ENCODE results near the gene ZNF280A.

ZNF280A gene

DNA sequence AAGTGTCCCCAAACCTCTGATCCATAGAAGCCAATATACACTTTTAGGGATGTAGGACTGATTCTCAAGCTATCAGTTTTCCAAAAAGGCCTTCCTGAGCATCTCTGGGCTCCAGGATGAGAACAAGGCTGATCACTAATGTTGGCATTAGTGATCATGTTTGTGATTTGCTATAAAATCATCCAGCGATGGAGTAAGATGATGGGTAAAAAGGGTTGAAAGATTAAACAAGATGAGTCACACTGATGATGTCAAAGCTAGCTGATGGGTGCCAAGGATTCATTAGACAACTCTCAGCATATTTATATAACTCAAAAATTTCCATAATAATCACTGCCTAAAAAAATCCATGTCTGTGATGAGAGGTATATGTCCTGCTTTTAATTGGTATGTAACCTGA is 54.3 kb downstream of the ZNF280A start:
- DNase-seq: no peak

DNA sequence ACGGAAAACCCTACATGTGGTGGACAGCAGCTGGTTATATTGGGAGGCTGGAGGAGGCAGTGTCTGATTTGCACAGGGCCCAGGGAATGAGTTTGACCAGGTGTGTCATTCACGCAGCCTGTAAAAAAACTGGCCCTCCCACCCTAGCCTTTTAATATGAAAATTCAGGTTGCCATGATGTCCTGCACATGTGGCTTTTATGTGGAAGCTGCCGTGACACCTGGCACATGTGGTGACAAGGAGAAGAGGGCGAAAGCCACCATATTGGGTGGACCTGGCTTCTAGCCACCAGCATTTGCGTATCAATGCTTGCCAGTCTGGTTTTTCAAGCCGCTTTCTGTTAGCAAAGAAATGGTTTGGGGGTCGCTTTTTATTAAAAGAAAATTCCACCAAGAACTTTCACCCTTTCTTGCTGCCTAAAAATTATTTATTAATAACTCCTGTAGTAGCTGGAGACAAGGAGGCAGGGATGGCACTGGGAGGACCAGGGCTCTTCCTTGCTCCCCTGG is 54.9 kb downstream of the ZNF280A start:
- no peak for DNase-seq

DNA sequence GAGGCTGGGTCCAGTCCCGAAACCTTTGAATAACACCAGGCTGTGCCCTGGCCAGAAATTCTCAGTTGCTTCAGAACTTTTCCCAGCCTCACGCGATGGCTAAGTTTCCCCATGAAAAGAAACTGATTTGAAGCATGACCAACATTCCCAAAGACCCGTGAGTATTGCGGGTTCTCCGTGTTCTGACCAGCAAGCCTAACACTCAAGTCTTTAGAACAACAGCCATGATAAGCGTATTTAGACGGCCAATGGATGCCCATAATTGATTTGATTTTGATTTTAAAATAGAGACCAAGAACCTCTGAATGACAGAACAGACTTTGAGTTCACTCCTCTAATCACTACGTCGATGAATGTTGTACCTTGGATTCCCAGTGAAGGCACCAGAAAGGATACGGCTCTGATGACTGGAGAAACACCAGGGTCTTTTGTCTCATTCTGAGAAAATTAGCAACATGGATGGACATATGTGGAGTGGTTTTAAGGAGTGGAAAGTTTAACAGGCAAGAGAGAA is 55.5 kb downstream of the ZNF280A start:
- DNase-seq: no peak

DNA sequence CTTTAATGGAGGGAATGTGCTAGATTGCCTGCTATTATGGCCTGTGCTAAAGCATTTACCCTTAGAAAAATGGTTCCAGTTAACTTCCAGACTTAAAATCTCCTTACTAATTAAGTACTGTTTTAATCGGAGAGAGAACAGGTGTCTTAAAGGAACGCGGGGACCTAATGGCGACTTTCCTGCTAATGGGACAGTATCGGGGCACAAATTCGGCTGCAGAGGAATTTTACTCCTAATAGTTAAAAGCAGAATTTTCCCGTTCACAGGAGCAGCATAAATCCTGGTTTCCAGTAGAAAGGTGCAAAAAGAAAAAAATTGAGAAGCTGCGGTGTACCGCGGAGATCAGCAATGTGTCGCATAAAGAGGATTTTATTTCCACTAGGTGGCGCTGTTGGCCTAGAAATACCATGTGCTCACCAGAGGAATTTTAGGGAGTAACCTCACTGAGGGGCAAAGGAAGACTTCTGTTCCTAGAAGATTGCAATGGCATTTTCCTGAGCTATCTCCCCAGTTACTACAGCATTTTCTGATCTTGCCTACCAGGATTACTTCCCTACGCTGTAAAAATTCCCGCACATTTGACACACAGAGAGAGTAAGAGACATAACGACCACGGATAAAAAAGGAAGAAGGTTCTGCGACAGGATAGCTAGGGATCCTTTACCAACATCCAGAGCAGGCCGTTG is 56.1 kb downstream of the ZNF280A start:
- no peak for DNase-seq
